SK-N-SH treated with all-trans-retinoic acid at 6 μM for 48 hours (cell line): ENCODE measurements around the gene ALS2.

ENCODE experiments used
- CSRNP3 ChIP-seq: fragments of 250-450 bp; sonication (Bioruptor Pico); IDR thresholded peaks from 2 replicates; pipeline ENCODE4 v1.5.1; 2021; ENCODE audit warnings: mild to moderate bottlenecking, moderate library complexity
- PPARA ChIP-seq: fragments of 250-450 bp; sonication (Bioruptor Pico); IDR thresholded peaks from 2 replicates; pipeline ENCODE4 v1.5.0; 2020; ENCODE audit warnings: mild to moderate bottlenecking, borderline replicate concordance
- TCF4 ChIP-seq: fragments of 250-450 bp; sonication (Bioruptor Pico); IDR thresholded peaks from 2 replicates; pipeline ENCODE4 v1.8.0; 2021; ENCODE audit warnings: mild to moderate bottlenecking, moderate library complexity, borderline replicate concordance
- ZFP3 ChIP-seq: fragments of 250-450 bp; sonication (Bioruptor Pico); IDR thresholded peaks from 2 replicates; pipeline ENCODE4 v1.5.0; 2020; ENCODE audit warnings: mild to moderate bottlenecking, moderate library complexity
- ZNF70 ChIP-seq: fragments of 450-650 bp; formaldehyde crosslinking; IDR thresholded peaks from 2 replicates; pipeline ENCODE4 v1.5.0; 2020; ENCODE audit warnings: mild to moderate bottlenecking, moderate library complexity

GRCh38 chr2:201715459-201715858 is 65.3 kb downstream of the ALS2 start:
- TF ChIP-seq ZNF70 (CRISPR knock-in tag) (no peak), ZFP3 (CRISPR knock-in tag) (no peak), PPARA (CRISPR knock-in tag) (no peak), CSRNP3 (CRISPR knock-in tag) (no peak), TCF4 (no peak)
